NAMALWA (cell line): ENCODE results near the gene BARHL1.

Source experiments
- DNase-seq: peaks from one replicate; pipeline ENCODE4 v3.0.0-alpha.2; 2015; ENCODE audit warnings: low spot score

Gene BARHL1

GRCh38 chr9:132587592-132587955, 5.2 kb downstream of the BARHL1 start:
- DNase-seq = no peak

- no peak for DNase-seq
These were observed 5.7 kb downstream of the BARHL1 start for GRCh38 chr9:132588098-132588497.

- DNase-seq = no peak
These were observed 6.2 kb downstream of the BARHL1 start for GRCh38 chr9:132588501-132589147.

GRCh38 chr9:132589148-132590036, 7.0 kb downstream of the BARHL1 start:
- no peak for DNase-seq

GRCh38 chr9:132590037-132590317, 7.6 kb downstream of the BARHL1 start:
- no peak for DNase-seq

GRCh38 chr9:132590318-132591182, 8.1 kb downstream of the BARHL1 start:
- no peak for DNase-seq

- no peak for DNase-seq
These were observed 8.8 kb downstream of the BARHL1 start for GRCh38 chr9:132591244-132591643.

GRCh38 chr9:132591751-132592314, 9.4 kb downstream of the BARHL1 start:
- no peak for DNase-seq

GRCh38 chr9:132592451-132592850, 10.0 kb downstream of the BARHL1 start:
- no peak for DNase-seq

- DNase-seq = no peak
These were observed 12.0 kb downstream of the BARHL1 start for GRCh38 chr9:132594412-132594811.

- no peak for DNase-seq
These were observed 12.9 kb downstream of the BARHL1 start for GRCh38 chr9:132595319-132595718.

GRCh38 chr9:132596200-132596599, 13.8 kb downstream of the BARHL1 start:
- DNase-seq = no peak

GRCh38 chr9:132597073-132597775, 14.8 kb downstream of the BARHL1 start:
- no peak for DNase-seq

- no peak for DNase-seq
These were observed 18.0 kb downstream of the BARHL1 start for GRCh38 chr9:132600326-132600984.

- no peak for DNase-seq
These were observed 19.8 kb downstream of the BARHL1 start for GRCh38 chr9:132602207-132602606.

GRCh38 chr9:132605387-132605786, 23.0 kb downstream of the BARHL1 start:
- no peak for DNase-seq

- DNase-seq = no peak
These were observed 23.7 kb downstream of the BARHL1 start for GRCh38 chr9:132606066-132606465.

GRCh38 chr9:132609184-132609583, 26.8 kb downstream of the BARHL1 start:
- DNase-seq = no peak

GRCh38 chr9:132609829-132610228, 27.4 kb downstream of the BARHL1 start:
- DNase-seq = no peak

- no peak for DNase-seq
These were observed 28.3 kb downstream of the BARHL1 start for GRCh38 chr9:132610661-132611060.

- no peak for DNase-seq
These were observed 31.9 kb downstream of the BARHL1 start for GRCh38 chr9:132614324-132614723.
